VCaP (cell line): ENCODE measurements around the gene METTL16.

Experiments
- H3K27ac ChIP-seq: fragments of 450-650 bp; 2 replicates; pipeline ENCODE4 v1.5.1; 2017
- CTCF ChIP-seq: fragments of 450-650 bp; conservative IDR thresholded peaks from 2 replicates; pipeline ENCODE4 v1.5.1; 2017; ENCODE audit warnings: mild to moderate bottlenecking, moderate library complexity

METTL16 gene

GRCh38 chr17:2406271-2406902, 105.3 kb downstream of the METTL16 start:
- peak overlapping the region; percentile 9; the same call in 1 of the 2 replicates for H3K27ac ChIP-seq

GRCh38 chr17:2405247-2405926, 106.3 kb downstream of the METTL16 start:
- no peak for TF ChIP-seq CTCF
- H3K27ac ChIP-seq: peak overlapping the region; percentile 95; the same call in 1 of the 2 replicates

More at GRCh38 chr17:2406271-2406902, 105.3 kb downstream of the METTL16 start:
- TF ChIP-seq CTCF: no peak

- H3K27ac ChIP-seq: peak overlapping the region; percentile 95
- no peak for TF ChIP-seq CTCF
Observed at GRCh38 chr17:2403044-2403443, 108.6 kb downstream of the METTL16 start.

DNA sequence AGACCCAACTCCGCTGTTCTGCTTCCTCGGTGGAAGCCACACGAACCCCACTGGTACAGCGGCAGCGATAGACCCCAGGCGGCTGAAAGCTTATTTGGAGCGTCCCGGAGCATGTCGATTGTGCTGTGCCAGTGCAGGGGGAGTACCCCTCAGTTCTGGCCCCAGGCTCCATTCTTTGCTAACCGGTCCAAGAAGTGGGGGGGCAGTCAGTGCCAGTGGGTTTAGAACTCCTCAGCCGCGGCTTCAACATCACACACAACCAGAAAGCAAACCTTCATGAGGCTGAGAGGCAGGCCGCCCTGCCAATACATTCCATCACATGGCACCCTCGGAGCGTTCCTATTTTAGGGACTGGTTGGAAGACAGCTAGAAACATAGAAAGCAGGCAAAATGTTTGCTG, 109.1 kb downstream of the METTL16 start:
- H3K27ac ChIP-seq: peak overlapping the region; percentile 95
- no peak for TF ChIP-seq CTCF

- peak overlapping the region; percentile 95 for H3K27ac ChIP-seq
- no peak for TF ChIP-seq CTCF
Observed at GRCh38 chr17:2401426-2402221, 110.1 kb downstream of the METTL16 start.

- TF ChIP-seq CTCF: no peak
- H3K27ac ChIP-seq: peak within 1 kb of the TSS; percentile 95
Observed at GRCh38 chr17:2400877-2401425, 110.7 kb downstream of the METTL16 start, which contains the start of gene MNT. Gene MNT, minus strand, starts transcription at chr17:2401060. Its CDS starts 348 bp downstream, at chr17:2400712.

DNA sequence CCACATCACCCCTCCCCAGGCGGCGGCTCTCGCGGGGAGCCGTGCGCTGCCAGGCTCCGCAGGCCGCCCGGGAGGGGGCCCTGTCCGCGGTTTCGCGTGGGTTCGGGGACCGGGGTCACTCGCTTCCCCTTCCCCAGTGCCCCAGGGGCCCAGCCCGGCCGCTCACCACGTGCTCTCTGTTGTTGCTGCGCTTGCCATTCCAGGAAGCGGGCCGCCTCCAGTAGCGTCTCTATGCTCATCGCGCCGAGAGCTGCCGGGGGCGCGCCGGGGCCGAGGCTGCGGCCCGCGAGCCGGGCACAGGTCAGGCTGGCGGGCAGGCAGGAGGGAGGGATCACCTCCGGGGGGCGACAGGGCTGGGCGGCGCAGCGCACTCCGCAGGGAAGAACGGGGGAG, 111.2 kb downstream of the METTL16 start:
- TF ChIP-seq CTCF: no peak
- H3K27ac ChIP-seq: peak overlapping the region; percentile 95
